SU-DHL-6 (cell line): ENCODE measurements around the gene MYO18A.

Experiments
- EZH2phosphoT487 ChIP-seq: fragments of 200-600 bp; sonication (generic), shearing (Covaris generic); conservative IDR thresholded peaks from 2 replicates; pipeline ENCODE4 v1.6.1; 2018; ENCODE audit warnings: mild to moderate bottlenecking, antibody characterized with exemption, low read length, moderate library complexity, mixed read lengths
- TF ChIP-seq, protein P1 (sequence below): fragments of 200-600 bp; sonication (generic); IDR thresholded peaks from one replicate; pipeline ENCODE4 v1.5.1; 2017; ENCODE audit warnings: antibody characterized with exemption, mild to moderate bottlenecking, low read length, moderate library complexity; ENCODE audit not compliant: insufficient read depth, poor library complexity, severe bottlenecking

DNA sequence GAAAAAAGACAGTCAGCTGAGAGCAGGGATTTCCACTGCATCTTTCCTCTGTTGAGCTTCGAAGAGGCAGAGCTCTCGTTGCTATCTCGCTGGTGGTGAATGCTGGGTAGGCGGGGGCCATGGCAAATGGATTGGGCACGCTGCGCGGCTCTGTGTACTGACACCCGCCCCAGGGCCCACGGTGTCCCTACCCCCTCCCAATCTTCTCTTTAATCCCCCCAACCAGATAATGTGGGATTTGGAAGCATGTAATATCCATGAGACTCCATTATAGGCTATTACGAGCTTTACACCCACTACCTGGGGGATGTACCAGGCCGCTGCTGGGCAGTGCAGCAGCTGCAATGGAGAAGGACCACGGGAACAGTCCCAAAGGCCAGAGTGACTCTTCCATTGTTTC, 129.0 kb downstream of the MYO18A start:
- TF ChIP-seq, protein P1, sequence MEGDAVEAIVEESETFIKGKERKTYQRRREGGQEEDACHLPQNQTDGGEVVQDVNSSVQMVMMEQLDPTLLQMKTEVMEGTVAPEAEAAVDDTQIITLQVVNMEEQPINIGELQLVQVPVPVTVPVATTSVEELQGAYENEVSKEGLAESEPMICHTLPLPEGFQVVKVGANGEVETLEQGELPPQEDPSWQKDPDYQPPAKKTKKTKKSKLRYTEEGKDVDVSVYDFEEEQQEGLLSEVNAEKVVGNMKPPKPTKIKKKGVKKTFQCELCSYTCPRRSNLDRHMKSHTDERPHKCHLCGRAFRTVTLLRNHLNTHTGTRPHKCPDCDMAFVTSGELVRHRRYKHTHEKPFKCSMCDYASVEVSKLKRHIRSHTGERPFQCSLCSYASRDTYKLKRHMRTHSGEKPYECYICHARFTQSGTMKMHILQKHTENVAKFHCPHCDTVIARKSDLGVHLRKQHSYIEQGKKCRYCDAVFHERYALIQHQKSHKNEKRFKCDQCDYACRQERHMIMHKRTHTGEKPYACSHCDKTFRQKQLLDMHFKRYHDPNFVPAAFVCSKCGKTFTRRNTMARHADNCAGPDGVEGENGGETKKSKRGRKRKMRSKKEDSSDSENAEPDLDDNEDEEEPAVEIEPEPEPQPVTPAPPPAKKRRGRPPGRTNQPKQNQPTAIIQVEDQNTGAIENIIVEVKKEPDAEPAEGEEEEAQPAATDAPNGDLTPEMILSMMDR: no peak
- TF ChIP-seq EZH2phosphoT487: no peak
